ENCODE measurements around the gene ZNF775.

ZNF775 gene

GRCh38 chr7:150369748-150370501 is 9.2 kb upstream of the ZNF775 start:
- peaks cover 49% of the 10 kb centered on the region for H3K4me1 Mint-ChIP-seq (ENCODE audit: low read depth)

GRCh38 chr7:150370612-150371071 is 8.5 kb upstream of the ZNF775 start:
- Mint-ChIP-seq H3K36me3 (ENCODE audit: low read depth) (peaks cover 53% of the 10 kb centered on the region), H3K4me3 (peak overlapping the region; percentile 96), H3K27ac (peak overlapping the region; percentile 97), H3K9me3 (no peaks in the 10 kb centered on the region), H3K27me3 (no peaks in the 10 kb centered on the region), H3K4me1 (ENCODE audit: low read depth) (peaks cover 51% of the 10 kb centered on the region)
- DNase-seq: no peak

More at GRCh38 chr7:150369748-150370501, 9.2 kb upstream of the ZNF775 start:
- Mint-ChIP-seq H3K27me3 (no peaks in the 10 kb centered on the region), H3K27ac (peak overlapping the region; percentile 97), H3K36me3 (ENCODE audit: low read depth) (peaks cover 52% of the 10 kb centered on the region), H3K4me3 (peak overlapping the region; percentile 96), H3K9me3 (no peaks in the 10 kb centered on the region)
- DNase-seq: no peak

- no peak overlapping the region for H3K4me3 Mint-ChIP-seq
- peaks cover 53% of the 10 kb centered on the region for H3K36me3 Mint-ChIP-seq (ENCODE audit: low read depth)
- H3K27ac Mint-ChIP-seq: no peak overlapping the region
- peaks cover 52% of the 10 kb centered on the region for H3K4me1 Mint-ChIP-seq (ENCODE audit: low read depth)
- no peaks in the 10 kb centered on the region for H3K27me3 Mint-ChIP-seq
- no peaks in the 10 kb centered on the region for H3K9me3 Mint-ChIP-seq
- no peak for DNase-seq
Observed at GRCh38 chr7:150371131-150371995, 7.8 kb upstream of the ZNF775 start.

- Mint-ChIP-seq H3K36me3 (ENCODE audit: low read depth) (peaks cover 53% of the 10 kb centered on the region), H3K4me1 (ENCODE audit: low read depth) (peaks cover 57% of the 10 kb centered on the region)
Observed at GRCh38 chr7:150371996-150372270, 7.2 kb upstream of the ZNF775 start.

GRCh38 chr7:150372271-150373048 is 6.7 kb upstream of the ZNF775 start:
- H3K27me3 Mint-ChIP-seq: no peaks in the 10 kb centered on the region
- no peaks in the 10 kb centered on the region for H3K9me3 Mint-ChIP-seq
- no peak overlapping the region for H3K4me3 Mint-ChIP-seq
- peaks cover 59% of the 10 kb centered on the region for H3K4me1 Mint-ChIP-seq (ENCODE audit: low read depth)
- H3K36me3 Mint-ChIP-seq (ENCODE audit: low read depth): peaks cover 53% of the 10 kb centered on the region
- no peak for DNase-seq
- H3K27ac Mint-ChIP-seq: peak overlapping the region; percentile 14

More at GRCh38 chr7:150371996-150372270, 7.2 kb upstream of the ZNF775 start:
- no peak overlapping the region for H3K27ac Mint-ChIP-seq
- H3K4me3 Mint-ChIP-seq: no peak overlapping the region
- no peak for DNase-seq
- H3K27me3 Mint-ChIP-seq: no peaks in the 10 kb centered on the region
- H3K9me3 Mint-ChIP-seq: no peaks in the 10 kb centered on the region

GRCh38 chr7:150373049-150373801 is 5.9 kb upstream of the ZNF775 start:
- Mint-ChIP-seq H3K27ac (peak overlapping the region; percentile 83), H3K4me3 (no peak overlapping the region), H3K36me3 (ENCODE audit: low read depth) (peaks cover 50% of the 10 kb centered on the region), H3K27me3 (no peaks in the 10 kb centered on the region), H3K9me3 (no peaks in the 10 kb centered on the region), H3K4me1 (ENCODE audit: low read depth) (peaks cover 61% of the 10 kb centered on the region)
- no peak for DNase-seq

- H3K9me3 Mint-ChIP-seq: no peaks in the 10 kb centered on the region
- DNase-seq: no peak
- H3K4me1 Mint-ChIP-seq (ENCODE audit: low read depth): peaks cover 60% of the 10 kb centered on the region
- peak overlapping the region; percentile 83 for H3K27ac Mint-ChIP-seq
- H3K27me3 Mint-ChIP-seq: no peaks in the 10 kb centered on the region
- peaks cover 48% of the 10 kb centered on the region for H3K36me3 Mint-ChIP-seq (ENCODE audit: low read depth)
- H3K4me3 Mint-ChIP-seq: no peak overlapping the region
Observed at GRCh38 chr7:150374026-150374425, 5.1 kb upstream of the ZNF775 start.

GRCh38 chr7:150374472-150374871 is 4.7 kb upstream of the ZNF775 start:
- H3K36me3 Mint-ChIP-seq (ENCODE audit: low read depth): peaks cover 44% of the 10 kb centered on the region
- H3K27ac Mint-ChIP-seq: peak overlapping the region; percentile 34
- peaks cover 60% of the 10 kb centered on the region for H3K4me1 Mint-ChIP-seq (ENCODE audit: low read depth)
- no peaks in the 10 kb centered on the region for H3K27me3 Mint-ChIP-seq
- H3K9me3 Mint-ChIP-seq: no peaks in the 10 kb centered on the region
- no peak for DNase-seq
- H3K4me3 Mint-ChIP-seq: no peak overlapping the region

GRCh38 chr7:150375662-150376521 is 3.2 kb upstream of the ZNF775 start:
- Mint-ChIP-seq H3K36me3 (ENCODE audit: low read depth) (peaks cover 36% of the 10 kb centered on the region), H3K4me1 (ENCODE audit: low read depth) (peaks cover 61% of the 10 kb centered on the region)

GRCh38 chr7:150376560-150376959 is 2.6 kb upstream of the ZNF775 start:
- peak overlapping the region; percentile 90 for H3K27ac Mint-ChIP-seq
- peaks cover 62% of the 10 kb centered on the region for H3K4me1 Mint-ChIP-seq (ENCODE audit: low read depth)
- no peak for DNase-seq
- no peaks in the 10 kb centered on the region for H3K27me3 Mint-ChIP-seq
- H3K9me3 Mint-ChIP-seq: no peaks in the 10 kb centered on the region
- H3K4me3 Mint-ChIP-seq: peak overlapping the region; percentile 41
- H3K36me3 Mint-ChIP-seq (ENCODE audit: low read depth): peaks cover 34% of the 10 kb centered on the region

More at GRCh38 chr7:150375662-150376521, 3.2 kb upstream of the ZNF775 start:
- no peaks in the 10 kb centered on the region for H3K27me3 Mint-ChIP-seq
- no peak for DNase-seq
- H3K27ac Mint-ChIP-seq: peak overlapping the region; percentile 90
- no peaks in the 10 kb centered on the region for H3K9me3 Mint-ChIP-seq
- peak overlapping the region; percentile 41 for H3K4me3 Mint-ChIP-seq

- Mint-ChIP-seq H3K36me3 (ENCODE audit: low read depth) (peaks cover 32% of the 10 kb centered on the region), H3K27me3 (no peaks in the 10 kb centered on the region), H3K4me3 (no peak overlapping the region), H3K9me3 (no peaks in the 10 kb centered on the region), H3K4me1 (ENCODE audit: low read depth) (peaks cover 62% of the 10 kb centered on the region), H3K27ac (peak overlapping the region; percentile 83)
- no peak for DNase-seq
Observed at GRCh38 chr7:150377196-150377595, 1.9 kb upstream of the ZNF775 start.

GRCh38 chr7:150377635-150378034 is 1.5 kb upstream of the ZNF775 start:
- H3K36me3 Mint-ChIP-seq (ENCODE audit: low read depth): peaks cover 27% of the 10 kb centered on the region
- peak overlapping the region; percentile 81 for H3K4me3 Mint-ChIP-seq
- H3K27ac Mint-ChIP-seq: peak overlapping the region; percentile 83
- H3K4me1 Mint-ChIP-seq (ENCODE audit: low read depth): peaks cover 60% of the 10 kb centered on the region
- no peaks in the 10 kb centered on the region for H3K9me3 Mint-ChIP-seq
- no peak for DNase-seq
- no peaks in the 10 kb centered on the region for H3K27me3 Mint-ChIP-seq

Data from activated T-cell treated with anti-CD3 and anti-CD28 coated beads, Interleukin-2, amount 50 U/mL, for 24 hours (primary cell).